Stromal cell of bone marrow (primary cell): ENCODE data around the gene S100A7.
"Not testable (repeated sequence)": the region's sequence is repeated elsewhere in the genome, so short reads cannot be mapped to it uniquely, and the experiment has no call there.

Experiments
- DNase-seq: peaks from one replicate; pipeline ENCODE4 v3.0.0-alpha.2; 2012; ENCODE audit warnings: low read depth

The S100A7 gene

DNA sequence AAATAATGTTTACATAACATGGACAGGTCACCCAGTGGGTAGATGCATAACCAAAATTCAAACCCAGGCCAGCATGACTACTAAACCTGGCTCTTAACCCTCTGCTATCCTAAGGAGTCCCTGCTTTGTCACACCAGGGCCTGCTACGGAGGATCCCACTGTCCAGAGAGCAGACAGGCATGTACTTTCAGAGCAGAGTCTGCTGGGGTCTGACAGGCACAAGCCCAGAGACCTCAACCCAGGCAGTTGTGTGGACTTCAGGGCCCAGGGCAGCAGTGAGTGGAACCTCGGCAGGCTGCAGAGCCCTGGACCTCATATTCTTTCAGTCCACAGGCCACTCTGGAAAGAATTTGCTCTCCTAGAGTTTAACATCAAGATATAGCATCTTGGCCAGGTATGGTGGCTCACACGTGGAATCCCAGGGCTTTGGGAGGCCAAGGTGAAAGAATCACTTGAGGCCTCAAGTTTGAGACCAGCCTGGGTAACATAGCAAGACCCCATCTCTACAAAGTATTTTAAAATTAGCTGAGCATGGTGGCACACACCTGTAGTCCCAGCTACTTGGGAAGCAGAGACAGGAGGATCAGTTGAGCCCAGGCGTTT is 16.1 kb upstream of the S100A7 start:
- DNase-seq: no peak

DNA sequence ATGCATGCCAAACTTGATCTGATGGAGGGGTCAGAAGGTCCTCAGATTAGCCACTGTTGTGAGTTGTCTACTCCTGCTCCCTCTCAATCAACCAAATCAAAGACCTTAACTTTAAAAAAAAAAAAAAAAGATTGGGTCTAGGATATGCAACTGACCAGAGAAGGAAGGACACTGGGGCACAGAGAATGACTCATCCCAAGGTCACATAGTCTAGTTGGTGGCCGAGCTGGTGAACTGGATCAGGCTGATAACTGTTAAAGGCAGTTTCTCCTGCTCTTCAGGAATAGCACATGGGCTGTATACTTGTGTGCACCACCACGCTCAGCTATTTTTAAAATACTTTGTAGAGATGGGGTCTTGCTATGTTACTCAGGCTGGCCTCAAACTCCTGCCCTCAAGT is 14.8 kb upstream of the S100A7 start:
- no peak for DNase-seq

DNA sequence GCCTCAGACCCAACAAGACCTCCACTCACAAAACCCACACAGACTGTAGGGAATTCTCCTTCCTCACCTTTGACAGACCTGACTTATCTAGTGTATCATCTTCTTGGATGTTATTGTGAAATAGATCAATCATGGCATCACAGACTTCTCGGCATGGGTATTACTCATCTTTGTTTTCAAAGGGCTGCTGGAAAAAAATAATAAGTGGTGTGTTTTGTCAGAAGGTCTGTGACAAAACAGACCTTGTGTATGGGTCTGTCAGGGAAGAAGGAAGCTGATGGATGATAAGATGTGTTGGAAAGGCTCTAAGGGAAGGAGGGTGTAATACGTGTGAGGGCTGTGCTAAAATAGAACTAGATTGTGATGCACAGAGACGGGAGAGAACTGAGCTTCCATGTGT is 13.9 kb upstream of the S100A7 start:
- no peak for DNase-seq

DNA sequence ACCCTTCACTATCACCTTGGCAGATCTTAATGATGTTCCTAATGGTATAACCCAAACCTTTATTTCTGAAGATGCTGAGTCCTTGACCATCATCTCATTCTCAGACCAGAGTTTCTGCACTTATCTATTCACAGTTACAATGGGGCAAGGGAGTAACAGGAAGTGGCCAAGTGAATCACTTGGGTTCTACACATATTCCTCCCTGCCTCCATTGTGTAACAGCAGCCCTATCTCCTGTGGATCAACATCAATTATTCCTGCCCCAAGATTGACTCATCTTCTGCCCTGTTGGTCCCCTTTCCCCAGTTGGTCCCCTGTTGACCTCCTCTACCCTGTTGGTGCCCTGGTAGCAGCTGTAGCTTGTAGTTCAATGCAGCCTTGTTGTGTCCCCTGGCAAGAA is 10.3 kb upstream of the S100A7 start:
- no peak for DNase-seq

DNA sequence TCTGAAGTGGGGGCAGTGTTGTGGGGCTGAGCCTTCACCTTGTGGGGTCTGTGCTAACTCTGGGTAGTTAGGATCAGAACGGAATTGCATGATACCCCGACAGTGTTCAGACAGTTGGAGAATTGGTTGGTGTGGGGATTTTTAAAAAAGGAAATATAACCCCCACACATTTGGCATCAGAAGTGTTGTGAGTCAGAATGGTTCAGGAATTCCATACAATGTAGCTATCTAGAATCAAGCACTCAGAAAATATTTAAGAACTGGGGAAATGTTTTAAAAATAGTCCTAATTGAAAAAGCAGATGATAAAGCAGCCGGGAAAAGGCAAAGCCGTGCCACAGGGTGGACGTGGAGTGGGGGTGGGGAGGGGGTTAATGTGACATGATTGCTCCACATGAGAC is 6.5 kb upstream of the S100A7 start:
- DNase-seq: no peak

GRCh38 chr1:153465811-153466636 is 5.6 kb upstream of the S100A7 start:
- no peak for DNase-seq

- not testable (repeated sequence) for DNase-seq
Measured at GRCh38 chr1:153462741-153463140, 2.3 kb upstream of the S100A7 start.

- no peak for DNase-seq
Measured at GRCh38 chr1:153459655-153460054, 796 bp downstream of the S100A7 start.

- DNase-seq: no peak
Measured at GRCh38 chr1:153456396-153456795, 4.1 kb downstream of the S100A7 start.

DNA sequence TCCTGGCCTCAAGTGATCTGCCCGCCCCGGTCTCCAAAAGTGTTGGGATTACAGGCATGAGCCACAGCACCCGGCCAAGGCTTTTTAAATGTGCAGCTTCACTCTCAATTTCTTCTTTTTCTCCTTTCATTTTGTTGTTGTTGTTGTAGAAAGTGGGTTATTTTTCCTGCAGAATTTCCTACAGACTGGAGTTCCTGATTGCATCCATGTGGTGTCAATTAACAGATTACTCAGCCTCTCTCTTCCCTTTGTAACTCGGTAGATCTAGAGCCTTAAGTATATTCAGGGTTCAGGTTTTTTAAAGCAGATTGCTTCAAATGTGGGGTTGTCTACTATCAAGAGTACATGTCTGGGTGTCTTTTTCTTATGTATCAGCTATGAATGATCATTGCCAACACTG is 11.6 kb downstream of the S100A7 start:
- not testable (repeated sequence) for DNase-seq

DNA sequence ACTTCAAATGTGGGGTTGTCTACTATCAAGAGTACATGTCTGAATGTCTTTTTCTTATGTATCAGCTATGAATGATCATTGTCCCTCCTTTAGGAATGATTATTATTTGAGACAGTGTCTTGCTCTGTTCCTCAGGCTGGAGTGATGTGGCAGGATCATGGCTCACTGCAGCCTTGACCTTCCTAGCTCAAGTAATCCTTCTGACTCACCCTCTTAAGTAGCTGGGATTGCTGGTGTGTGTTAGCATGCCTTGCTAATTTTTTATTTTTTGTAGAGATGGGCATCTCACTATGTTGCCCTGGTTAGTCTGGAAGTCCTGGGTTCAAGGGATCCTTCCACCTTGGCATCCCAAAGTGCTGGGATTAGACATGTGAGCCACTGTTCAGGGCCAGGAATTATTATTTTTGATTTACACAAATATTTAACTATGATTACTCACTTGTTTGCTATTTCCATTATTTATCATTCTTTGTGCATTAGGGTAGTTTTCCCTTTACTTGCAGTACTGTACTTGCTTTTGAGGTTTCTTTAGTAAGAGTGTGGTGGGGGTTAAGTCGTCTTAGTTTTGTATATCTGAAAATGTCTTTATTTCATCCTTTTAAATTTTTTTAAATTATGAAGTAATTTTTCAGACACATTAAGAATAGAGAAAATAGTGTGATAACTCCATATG is 12.8 kb downstream of the S100A7 start:
- peak; percentile 23 for DNase-seq

GRCh38 chr1:153444078-153444477 is 16.4 kb downstream of the S100A7 start:
- DNase-seq: no peak

GRCh38 chr1:153443486-153443885 is 17.0 kb downstream of the S100A7 start:
- DNase-seq: no peak

- no peak for DNase-seq
Measured at GRCh38 chr1:153441238-153441755, 19.2 kb downstream of the S100A7 start.

DNA sequence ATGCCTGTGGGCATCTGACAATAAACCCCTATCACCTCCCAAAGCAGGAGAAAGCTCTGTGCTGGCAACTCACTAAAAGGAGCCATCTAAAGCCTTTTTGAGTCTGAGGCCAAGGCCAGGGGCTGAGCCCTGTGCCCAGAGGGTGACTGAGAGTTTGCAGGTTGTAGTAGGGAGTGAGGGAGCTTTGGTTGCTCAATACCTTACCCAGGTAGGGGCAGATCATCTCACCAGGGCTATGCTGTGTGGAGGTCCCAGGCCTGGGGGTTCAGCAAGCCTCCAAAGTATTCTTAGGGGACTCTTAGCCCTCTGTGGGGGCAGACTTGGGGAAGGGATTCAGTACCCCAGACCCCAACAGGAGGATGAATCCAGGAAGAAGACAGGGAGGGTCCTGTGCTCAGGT is 21.2 kb downstream of the S100A7 start:
- no peak for DNase-seq

DNA sequence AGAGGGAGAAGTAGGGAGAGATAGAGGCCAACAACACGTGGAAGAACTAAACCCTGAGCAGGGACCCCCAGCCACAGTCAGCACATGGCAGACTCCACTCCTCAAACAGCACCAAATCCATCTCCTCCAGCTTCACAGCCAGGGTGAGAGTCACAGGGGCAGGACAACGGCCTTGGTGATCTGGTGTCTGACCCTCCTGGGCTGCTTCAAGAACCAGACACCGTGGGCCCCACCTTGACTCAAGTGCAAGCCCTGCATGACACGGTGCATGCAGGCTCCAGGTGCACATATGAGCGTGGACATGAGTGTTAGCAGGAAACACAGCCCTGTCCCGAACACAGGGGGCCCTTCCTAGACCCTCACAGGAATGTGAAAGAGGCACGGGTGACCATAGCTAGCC is 21.9 kb downstream of the S100A7 start:
- no peak for DNase-seq

DNA sequence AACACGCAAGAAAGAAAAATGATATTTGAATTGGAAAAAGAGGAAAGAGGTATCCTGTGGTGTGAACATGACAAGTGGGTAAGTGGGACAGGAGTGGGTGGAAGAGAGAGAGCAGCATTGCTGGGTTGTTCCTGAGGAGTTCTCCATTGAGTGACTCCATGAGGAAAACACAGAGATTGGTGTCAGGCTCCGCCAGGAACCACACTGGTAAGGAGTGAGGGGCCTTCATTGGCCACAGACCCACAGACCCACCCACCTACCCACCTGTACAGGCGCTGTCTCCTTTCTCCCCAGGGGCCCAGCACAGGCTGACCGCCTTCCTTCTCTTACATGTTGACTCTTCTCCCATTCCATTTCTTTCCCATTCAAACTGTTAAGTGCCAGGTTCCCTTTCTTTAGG is 23.2 kb downstream of the S100A7 start:
- DNase-seq: no peak

DNA sequence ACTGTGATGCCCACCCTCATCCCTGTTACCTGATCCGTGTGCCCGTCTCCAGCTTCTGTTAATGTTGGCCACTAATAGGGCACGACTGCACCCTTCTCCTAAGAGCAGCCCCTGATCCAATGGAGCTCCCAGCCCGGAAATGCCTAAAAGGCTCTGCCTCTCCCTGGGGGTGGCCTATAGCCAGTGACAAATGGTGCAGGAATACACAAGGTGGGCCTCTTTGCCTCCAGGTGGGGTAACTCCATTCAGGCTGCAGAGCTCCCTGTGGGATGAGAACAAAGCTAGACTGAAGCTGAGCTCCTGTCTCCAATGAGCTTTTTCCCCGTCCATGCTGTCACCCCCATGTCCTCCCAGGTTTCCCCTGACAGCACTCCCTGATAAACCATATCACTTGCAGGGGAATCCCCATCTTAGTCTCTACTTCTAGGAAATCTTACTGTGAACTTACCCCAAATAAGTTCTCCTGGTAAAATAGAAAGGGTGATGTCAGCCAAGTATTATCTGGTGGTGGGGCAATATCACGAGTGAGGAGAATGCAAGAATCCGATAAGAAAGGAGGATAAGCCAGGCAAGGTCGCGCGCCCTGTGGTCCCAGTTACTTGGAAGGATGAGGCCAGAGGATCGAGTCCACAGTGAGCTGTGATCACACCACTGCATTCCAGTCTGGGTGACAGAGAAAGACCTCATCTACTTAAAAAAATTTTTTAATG is 25.6 kb downstream of the S100A7 start:
- no peak for DNase-seq

- no peak for DNase-seq
Measured at GRCh38 chr1:153432874-153433681, 27.4 kb downstream of the S100A7 start.

DNA sequence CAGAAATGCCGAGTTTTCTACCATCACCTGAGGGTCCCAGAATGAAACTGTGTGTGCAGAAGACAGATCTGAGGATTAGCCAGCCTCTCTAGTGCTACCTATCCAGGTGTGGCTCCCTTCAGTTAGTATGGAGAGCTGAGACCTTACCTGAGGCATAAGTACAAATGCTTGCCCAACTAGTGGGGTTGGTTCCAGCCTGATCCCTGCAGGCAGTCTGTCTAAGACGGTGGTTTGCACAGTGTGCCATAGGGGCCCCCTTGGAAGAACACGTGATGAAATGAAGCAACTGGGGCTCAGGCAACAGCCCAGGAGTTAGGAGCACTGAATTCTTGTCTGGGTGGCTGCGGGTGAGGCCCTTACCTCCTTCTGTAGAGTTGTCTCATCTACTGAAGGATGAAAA is 28.5 kb downstream of the S100A7 start:
- no peak for DNase-seq

DNA sequence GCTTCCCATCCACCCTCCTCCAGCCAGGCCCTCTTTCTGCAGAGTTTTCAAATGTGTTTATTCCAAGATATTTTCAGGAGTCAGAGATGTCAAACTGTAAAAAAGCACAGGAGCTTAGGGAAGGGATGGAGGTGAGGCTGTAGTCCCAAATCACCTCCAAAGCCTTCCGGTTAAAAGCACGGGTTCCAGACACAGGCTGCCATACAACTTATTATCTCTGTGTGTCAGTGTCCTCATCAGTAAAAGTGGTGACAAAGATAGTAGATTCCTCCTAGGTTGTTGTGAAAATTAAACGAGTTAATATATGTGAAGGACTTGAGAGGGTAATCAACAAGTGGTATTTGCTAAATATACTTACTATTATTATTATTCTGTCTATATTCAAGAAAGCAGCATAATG is 29.0 kb downstream of the S100A7 start:
- DNase-seq: no peak

DNA sequence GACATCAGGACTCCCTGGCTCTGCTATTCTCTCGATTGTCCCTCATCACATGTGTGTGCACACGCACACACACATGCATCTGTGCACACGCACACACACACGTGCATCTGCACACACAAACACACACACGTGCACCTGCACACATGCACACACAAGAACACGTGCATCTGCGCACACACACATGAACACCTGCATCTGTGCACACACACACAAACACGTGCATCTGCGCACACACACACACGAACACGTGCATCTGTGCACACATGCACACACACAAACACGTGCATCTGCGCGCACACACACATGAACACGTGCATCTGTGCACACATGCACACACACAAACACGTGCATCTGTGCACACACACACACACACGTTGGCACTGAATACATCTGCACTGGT is 29.4 kb downstream of the S100A7 start:
- no peak for DNase-seq
